Panc1 (cell line): ENCODE data around the gene RBP5. TPM values are rescaled to one million over a fixed set of nuclear protein-coding genes. Genes with fewer than 3 reads are reported as not detected.

Source experiments
- ATAC-seq: fragments of 200-7000 bp; cut with Tn5 transposase; 2 replicates; pipeline ENCODE4 v1.9.1; 2020; ENCODE audit warnings: mild to moderate bottlenecking, moderate library complexity
- BruUV-seq: library from RNA; stranded (reverse); fragments of 400-500 nt; replicated peaks from 2 replicates; lab custom pipeline; 2021; lab: Mats Ljungman, UMichigan
- CTCF ChIA-PET: fragments of 300-600 bp; sonication (Branson Sonifier 250); formaldehyde crosslinking; loops from one replicate; lab custom pipeline; 2022; ENCODE audit warnings: antibody characterized with exemption; lab: Charles Lee
- POLR2A ChIA-PET: fragments of 300-600 bp; sonication (Branson Sonifier 250); formaldehyde crosslinking; loops from one replicate; lab custom pipeline; 2022; ENCODE audit warnings: antibody characterized with exemption; lab: Charles Lee
- DNase-seq: peaks from one replicate; pipeline ENCODE4 v3.0.0-alpha.2; 2010; ENCODE audit warnings: low read depth, low spot score
- H3K27ac ChIP-seq: 2 replicates; pipeline ENCODE4 v1.5.1; 2011; ENCODE audit warnings: mild to moderate bottlenecking, low read length, inconsistent platforms
- H3K27me3 ChIP-seq: fragments of 200-500 bp; sonication (Bioruptor generic); 2 replicates; pipeline ENCODE4 v1.6.0; 2014; ENCODE audit warnings: low read length, inconsistent platforms; ENCODE audit not compliant: control insufficient read depth, insufficient read depth
- H3K36me3 ChIP-seq: fragments of 200-500 bp; sonication (Bioruptor generic); 2 replicates; pipeline ENCODE4 v1.5.1; 2014; ENCODE audit warnings: inconsistent platforms, mild to moderate bottlenecking, low read length, moderate library complexity; ENCODE audit not compliant: control insufficient read depth, insufficient read depth
- H3K4me1 ChIP-seq: 2 replicates; pipeline ENCODE4 v1.5.1; 2011; ENCODE audit warnings: inconsistent platforms, mild to moderate bottlenecking, low read length, moderate library complexity; ENCODE audit not compliant: control insufficient read depth, insufficient read depth
- H3K4me3 ChIP-seq, 2 experiments: 2 replicates each; pipeline ENCODE4 v1.5.1; 2011 to 2012; ENCODE audit warnings: low read depth in 2 of 2, low read length in 2 of 2, mild to moderate bottlenecking in 2 of 2, inconsistent platforms in 1 of 2, moderate library complexity in 1 of 2
- H3K9me3 ChIP-seq: fragments of 200-500 bp; sonication (Bioruptor generic); 2 replicates; pipeline ENCODE4 v1.5.1; 2014; ENCODE audit warnings: low read depth, mild to moderate bottlenecking, inconsistent platforms, low read length, moderate library complexity; ENCODE audit not compliant: control insufficient read depth, insufficient read depth
- POLR2AphosphoS5 ChIP-seq: IDR thresholded peaks from 2 replicates; pipeline ENCODE4 v1.6.1; 2012; ENCODE audit warnings: mild to moderate bottlenecking, low read depth, low read length, moderate library complexity
- SIN3A ChIP-seq: IDR thresholded peaks from 2 replicates; pipeline ENCODE4 v1.6.1; 2012; ENCODE audit warnings: low read depth, mild to moderate bottlenecking, low read length, moderate library complexity, borderline replicate concordance; ENCODE audit not compliant: insufficient read depth
- TCF7L2 ChIP-seq: IDR thresholded peaks from 2 replicates; pipeline ENCODE4 v1.6.1; 2011; ENCODE audit warnings: mild to moderate bottlenecking, low read depth, low read length, inconsistent platforms
- in situ Hi-C: cut with HindIII; loops from 2 replicates; pipeline ENCODE4 v1.10.0; 2016; ENCODE audit warnings: low sequenced_read_pairs, low pct_unique_long_range_greater_than_20kb
- intact Hi-C: fragments of 100-400 bp; cut with micrococcal nuclease; formaldehyde crosslinking; loops from one replicate; pipeline ENCODE4 v1.10.0; 2022; ENCODE audit not compliant: unreplicated experiment
- total RNA-seq: library from RNA; stranded (reverse); gene quantifications from one replicate; pipeline ENCODE4 v1.2.1, GENCODE V29; 2021; ENCODE audit not compliant: unreplicated experiment
- TF ChIP-seq, protein P1 (sequence below), 2 experiments: IDR thresholded peaks; 2 replicates each; pipeline ENCODE4 v1.6.1; 2011 to 2012; ENCODE audit warnings: low read depth in 2 of 2, control low read depth in 1 of 2, low read length in 1 of 2, mild to moderate bottlenecking in 1 of 2, moderate library complexity in 1 of 2; ENCODE audit not compliant: insufficient read depth in 1 of 2
- TF ChIP-seq, protein P2 (sequence below): fragments of 450-650 bp; IDR thresholded peaks from 2 replicates; pipeline ENCODE4 v1.5.1; 2017; ENCODE audit warnings: mild to moderate bottlenecking

The RBP5 gene
- total RNA-seq, 1 experiment from 2014 or later, result not detected

DNA sequence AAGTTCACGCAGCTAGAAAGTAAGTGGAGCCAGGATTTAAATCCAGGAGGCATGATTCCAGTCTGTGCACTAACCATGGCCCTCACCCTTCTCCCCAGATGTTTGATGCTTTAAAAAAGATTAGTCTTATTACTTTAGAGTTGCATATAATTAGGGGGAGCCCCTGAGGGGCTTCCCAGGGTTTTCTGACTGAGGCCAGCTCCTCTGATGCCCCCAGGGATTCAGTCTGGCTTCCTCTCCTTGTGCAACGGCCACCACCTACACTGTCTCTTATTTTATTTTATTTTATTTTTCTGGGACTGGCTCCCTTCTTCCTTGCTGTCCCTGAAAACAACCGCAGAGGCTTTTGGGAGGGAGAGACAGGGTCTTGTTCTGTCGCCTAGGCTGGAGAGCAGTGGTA lies 24.1 kb upstream of the RBP5 start:
- Histone ChIP-seq H3K4me1 (no peaks in the 10 kb centered on the region), H3K4me3 (no peak overlapping the region), H3K9me3 (no peaks in the 10 kb centered on the region), H3K36me3 (no peaks in the 10 kb centered on the region), H3K27me3 (no peaks in the 10 kb centered on the region), H3K27ac (no peak overlapping the region)
- no peak for DNase-seq
- POLR2A ChIA-PET, result interaction anchor here (0.8 kb wide), 1 partner anchor 29 kb away, joined by 3 read pairs; no protein-coding TSS in a partner anchor
- in situ Hi-C loops (no loop called here), intact Hi-C loops (no loop called here)
- BruUV-seq, result no TSS peak
- no peak for ATAC-seq
- TF ChIP-seq, protein P1, sequence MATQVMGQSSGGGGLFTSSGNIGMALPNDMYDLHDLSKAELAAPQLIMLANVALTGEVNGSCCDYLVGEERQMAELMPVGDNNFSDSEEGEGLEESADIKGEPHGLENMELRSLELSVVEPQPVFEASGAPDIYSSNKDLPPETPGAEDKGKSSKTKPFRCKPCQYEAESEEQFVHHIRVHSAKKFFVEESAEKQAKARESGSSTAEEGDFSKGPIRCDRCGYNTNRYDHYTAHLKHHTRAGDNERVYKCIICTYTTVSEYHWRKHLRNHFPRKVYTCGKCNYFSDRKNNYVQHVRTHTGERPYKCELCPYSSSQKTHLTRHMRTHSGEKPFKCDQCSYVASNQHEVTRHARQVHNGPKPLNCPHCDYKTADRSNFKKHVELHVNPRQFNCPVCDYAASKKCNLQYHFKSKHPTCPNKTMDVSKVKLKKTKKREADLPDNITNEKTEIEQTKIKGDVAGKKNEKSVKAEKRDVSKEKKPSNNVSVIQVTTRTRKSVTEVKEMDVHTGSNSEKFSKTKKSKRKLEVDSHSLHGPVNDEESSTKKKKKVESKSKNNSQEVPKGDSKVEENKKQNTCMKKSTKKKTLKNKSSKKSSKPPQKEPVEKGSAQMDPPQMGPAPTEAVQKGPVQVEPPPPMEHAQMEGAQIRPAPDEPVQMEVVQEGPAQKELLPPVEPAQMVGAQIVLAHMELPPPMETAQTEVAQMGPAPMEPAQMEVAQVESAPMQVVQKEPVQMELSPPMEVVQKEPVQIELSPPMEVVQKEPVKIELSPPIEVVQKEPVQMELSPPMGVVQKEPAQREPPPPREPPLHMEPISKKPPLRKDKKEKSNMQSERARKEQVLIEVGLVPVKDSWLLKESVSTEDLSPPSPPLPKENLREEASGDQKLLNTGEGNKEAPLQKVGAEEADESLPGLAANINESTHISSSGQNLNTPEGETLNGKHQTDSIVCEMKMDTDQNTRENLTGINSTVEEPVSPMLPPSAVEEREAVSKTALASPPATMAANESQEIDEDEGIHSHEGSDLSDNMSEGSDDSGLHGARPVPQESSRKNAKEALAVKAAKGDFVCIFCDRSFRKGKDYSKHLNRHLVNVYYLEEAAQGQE (IDR thresholded peaks at IDR 0.05; ENCODE audit: insufficient read depth in 1 of 2, low read depth in 2 of 2, low read length in 1 of 2), result no peak
- TF ChIP-seq, protein P2, sequence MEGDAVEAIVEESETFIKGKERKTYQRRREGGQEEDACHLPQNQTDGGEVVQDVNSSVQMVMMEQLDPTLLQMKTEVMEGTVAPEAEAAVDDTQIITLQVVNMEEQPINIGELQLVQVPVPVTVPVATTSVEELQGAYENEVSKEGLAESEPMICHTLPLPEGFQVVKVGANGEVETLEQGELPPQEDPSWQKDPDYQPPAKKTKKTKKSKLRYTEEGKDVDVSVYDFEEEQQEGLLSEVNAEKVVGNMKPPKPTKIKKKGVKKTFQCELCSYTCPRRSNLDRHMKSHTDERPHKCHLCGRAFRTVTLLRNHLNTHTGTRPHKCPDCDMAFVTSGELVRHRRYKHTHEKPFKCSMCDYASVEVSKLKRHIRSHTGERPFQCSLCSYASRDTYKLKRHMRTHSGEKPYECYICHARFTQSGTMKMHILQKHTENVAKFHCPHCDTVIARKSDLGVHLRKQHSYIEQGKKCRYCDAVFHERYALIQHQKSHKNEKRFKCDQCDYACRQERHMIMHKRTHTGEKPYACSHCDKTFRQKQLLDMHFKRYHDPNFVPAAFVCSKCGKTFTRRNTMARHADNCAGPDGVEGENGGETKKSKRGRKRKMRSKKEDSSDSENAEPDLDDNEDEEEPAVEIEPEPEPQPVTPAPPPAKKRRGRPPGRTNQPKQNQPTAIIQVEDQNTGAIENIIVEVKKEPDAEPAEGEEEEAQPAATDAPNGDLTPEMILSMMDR, result no peak
- TF ChIP-seq TCF7L2 (no peak), POLR2AphosphoS5 (no peak), SIN3A (no peak)
- CTCF ChIA-PET, result no interaction called here

DNA sequence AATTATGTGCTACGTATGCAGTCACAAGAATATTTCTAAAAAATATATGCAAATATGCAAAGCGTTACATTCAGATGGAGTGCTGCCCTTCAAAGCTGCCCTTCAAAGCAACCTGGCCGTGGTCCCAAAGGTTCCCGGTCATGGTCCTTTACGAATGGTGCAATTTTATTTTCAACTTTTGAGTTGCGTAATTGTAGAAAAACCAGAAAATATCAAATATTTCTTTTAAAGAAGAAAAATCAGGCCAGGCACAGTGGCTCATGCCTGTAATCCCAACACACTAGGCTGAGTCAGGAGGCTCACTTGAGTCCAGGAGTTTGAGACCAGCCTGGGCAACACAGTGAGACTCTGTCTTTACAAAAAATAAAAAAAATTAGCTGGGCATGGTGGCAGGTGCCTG lies 22.8 kb upstream of the RBP5 start:
- ATAC-seq (no peak), DNase-seq (no peak)
- no TSS peak for BruUV-seq
- ChIA-PET POLR2A (no interaction called here), CTCF (no interaction called here)
- Histone ChIP-seq H3K4me3 (no peak overlapping the region), H3K9me3 (no peaks in the 10 kb centered on the region), H3K27me3 (no peaks in the 10 kb centered on the region), H3K27ac (no peak overlapping the region), H3K4me1 (no peaks in the 10 kb centered on the region), H3K36me3 (no peaks in the 10 kb centered on the region)
- in situ Hi-C loops (no loop called here), intact Hi-C loops (no loop called here)
- TF ChIP-seq TCF7L2 (no peak), POLR2AphosphoS5 (no peak), SIN3A (no peak)
- TF ChIP-seq, protein P2, result no peak
- TF ChIP-seq, protein P1 (IDR thresholded peaks at IDR 0.05; ENCODE audit: insufficient read depth in 1 of 2, low read depth in 2 of 2, low read length in 1 of 2), result no peak
